Activated T-cell treated with anti-CD3 and anti-CD28 coated beads, Interleukin-2, amount 50 U/mL, for 48 hours (primary cell): ENCODE measurements around the gene TBC1D22A.

Source experiments
- DNase-seq, 2 experiments: peaks; one replicate each; pipeline ENCODE4 v3.0.0-alpha.2; 2020

TBC1D22A gene

GRCh38 chr22:46891382-46891951 lies 129.0 kb downstream of the TBC1D22A start:
- peak in 1 of 2 experiments; percentile 1 for DNase-seq

GRCh38 chr22:46892866-46893265 lies 130.4 kb downstream of the TBC1D22A start:
- no peak for DNase-seq

GRCh38 chr22:46893281-46894020 lies 131.0 kb downstream of the TBC1D22A start:
- DNase-seq, result no peak

GRCh38 chr22:46894081-46894671 lies 131.7 kb downstream of the TBC1D22A start:
- DNase-seq, result no peak

- no peak for DNase-seq
Measured at GRCh38 chr22:46894851-46895640, 132.6 kb downstream of the TBC1D22A start.

DNA sequence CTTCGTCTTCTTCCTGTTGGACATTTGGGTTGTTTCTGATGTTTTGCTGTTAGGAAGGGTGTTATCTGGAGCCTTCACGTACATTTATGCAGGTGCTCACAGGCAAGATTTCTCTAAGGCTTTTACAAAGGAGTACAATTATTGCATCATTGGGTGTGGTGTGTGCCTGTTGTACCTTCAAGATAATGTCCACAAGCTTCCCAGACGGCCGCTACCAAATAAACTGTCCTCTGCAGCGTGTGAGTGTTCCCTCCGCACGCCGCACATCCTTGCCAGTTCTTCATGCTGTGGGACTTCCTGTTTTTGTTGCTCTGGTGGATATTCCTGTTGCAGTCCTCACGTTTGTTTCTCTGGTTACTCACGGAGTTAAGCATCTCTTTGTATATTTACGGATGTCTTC lies 133.3 kb downstream of the TBC1D22A start:
- DNase-seq, result no peak

- no peak for DNase-seq
Measured at GRCh38 chr22:46896166-46896565, 133.7 kb downstream of the TBC1D22A start.

- no peak for DNase-seq
Measured at GRCh38 chr22:46896568-46897245, 134.3 kb downstream of the TBC1D22A start.

- no peak for DNase-seq
Measured at GRCh38 chr22:46897246-46897623, 134.8 kb downstream of the TBC1D22A start.

DNA sequence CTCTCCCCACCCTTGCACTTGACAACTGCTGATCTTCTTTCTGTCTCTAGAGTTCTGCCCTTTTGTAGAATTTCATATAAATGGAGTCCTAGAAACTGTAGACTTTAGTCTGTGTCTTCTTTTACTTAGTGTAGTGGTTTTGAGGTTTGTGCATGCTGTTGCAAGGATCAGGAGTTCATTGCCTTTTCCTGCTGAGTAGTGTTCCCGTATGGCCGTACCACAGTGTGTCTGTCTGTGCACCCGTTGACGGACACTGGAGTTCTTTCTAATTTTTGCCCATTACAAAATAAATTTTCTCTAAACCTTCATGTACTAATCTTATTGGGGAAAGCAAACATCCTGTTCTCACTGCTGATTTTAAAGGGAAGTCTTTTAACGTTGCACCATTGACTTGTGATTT lies 138.1 kb downstream of the TBC1D22A start:
- DNase-seq, result no peak

DNA sequence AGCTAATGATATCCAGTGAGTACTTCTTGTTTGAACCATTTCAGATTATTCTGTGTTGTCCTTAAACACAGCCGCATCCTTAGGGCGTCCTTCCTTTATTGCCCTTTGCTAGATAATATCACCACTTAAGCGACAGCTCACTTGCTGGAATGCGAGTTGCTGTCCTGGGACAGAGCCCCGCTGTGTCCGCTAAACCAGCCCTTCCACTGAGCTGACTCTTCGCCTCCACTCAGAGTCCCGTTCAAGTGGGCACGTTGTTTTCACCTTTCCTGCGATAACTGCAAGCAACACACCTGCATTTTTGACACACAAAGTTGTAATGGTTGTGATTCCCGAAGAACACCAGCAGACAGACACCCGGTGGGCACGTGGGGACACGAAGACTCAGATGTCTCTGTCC lies 140.0 kb downstream of the TBC1D22A start:
- no peak for DNase-seq

- DNase-seq, result no peak
Measured at GRCh38 chr22:46902998-46903916, 140.8 kb downstream of the TBC1D22A start.

GRCh38 chr22:46905415-46905814 lies 143.0 kb downstream of the TBC1D22A start:
- DNase-seq, result no peak

GRCh38 chr22:46905834-46906233 lies 143.4 kb downstream of the TBC1D22A start:
- DNase-seq, result no peak

DNA sequence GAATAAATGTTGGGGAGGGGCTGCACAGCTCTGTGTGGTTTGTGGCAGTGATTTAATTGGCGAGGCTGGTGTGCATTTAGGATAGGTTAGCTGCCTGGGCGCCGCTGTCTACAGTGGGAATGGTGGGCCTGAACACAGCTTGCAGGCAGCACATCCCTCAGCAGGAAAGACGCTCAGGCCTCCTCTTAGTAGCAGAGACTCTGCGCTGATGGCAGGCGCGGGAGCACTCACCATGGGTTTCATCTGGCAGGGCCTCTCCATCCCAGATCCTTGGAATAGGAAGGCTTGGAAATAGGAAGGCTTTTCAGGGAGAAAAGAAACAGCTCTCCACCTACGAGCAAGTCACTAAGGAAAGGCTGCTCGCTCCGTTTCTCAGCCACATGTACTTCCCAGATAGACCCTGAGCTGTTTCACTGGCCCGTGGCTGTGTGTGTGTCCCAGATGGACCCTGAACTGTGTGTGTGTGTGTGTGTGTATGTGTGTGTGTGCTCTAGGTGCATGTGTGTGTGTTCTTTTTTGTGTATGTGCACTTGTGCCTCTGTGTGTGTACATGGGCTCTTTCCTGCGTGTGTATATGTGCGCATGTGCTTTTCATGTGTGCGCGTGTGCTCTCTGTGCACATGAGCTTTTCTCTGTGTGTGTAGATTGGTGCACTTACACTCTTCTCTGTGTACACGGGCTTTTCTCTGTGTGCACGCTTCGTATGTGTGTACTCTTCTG lies 144.0 kb downstream of the TBC1D22A start:
- DNase-seq, result no peak

DNA sequence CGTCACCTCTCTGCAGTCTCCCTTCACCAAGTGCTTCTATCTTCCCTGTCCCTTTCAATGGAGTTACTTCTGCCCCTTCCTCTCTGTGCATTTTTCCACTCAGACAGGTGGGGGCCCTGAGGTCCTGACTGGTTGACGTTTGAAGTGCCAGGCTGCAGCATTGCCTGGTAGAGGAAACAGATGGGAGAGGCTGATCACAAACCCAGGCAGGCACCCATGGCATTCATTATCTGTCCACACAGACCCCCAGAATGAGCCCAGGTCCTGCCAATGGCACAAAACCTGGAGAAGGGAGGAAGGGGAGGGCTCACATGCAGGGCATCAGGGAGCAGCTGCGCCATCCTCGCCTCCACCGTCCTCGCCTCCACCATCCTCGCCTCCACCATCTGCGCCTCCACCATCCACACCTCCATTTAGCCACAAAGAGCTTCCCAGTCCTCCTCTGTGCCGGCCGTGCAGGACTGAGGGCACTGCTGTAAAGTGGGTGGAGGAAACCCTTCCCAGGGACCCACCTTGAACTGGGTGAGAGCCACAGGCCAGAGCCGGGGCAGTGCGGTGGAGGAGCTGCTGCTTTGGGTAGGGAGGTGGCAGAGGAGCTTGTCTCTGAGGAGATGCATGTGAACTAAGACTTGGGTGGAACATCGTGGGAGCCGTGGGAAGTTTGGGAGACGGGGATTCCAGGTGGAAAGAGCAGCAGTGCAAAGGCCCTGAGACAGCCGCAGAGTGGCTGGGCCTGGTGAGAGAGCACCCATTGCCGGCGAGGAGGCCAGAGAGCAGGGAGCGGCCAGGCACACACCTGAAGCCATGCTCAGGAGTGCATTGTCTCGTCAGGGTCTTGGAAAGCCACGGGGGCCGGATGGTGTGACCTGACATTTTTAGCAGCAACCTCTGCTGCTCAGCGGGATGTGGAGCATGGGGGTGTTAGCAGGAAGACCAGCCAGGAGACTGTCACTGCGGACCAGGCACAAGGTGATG lies 145.1 kb downstream of the TBC1D22A start:
- peak in 1 of 2 experiments; percentile 9 for DNase-seq

DNA sequence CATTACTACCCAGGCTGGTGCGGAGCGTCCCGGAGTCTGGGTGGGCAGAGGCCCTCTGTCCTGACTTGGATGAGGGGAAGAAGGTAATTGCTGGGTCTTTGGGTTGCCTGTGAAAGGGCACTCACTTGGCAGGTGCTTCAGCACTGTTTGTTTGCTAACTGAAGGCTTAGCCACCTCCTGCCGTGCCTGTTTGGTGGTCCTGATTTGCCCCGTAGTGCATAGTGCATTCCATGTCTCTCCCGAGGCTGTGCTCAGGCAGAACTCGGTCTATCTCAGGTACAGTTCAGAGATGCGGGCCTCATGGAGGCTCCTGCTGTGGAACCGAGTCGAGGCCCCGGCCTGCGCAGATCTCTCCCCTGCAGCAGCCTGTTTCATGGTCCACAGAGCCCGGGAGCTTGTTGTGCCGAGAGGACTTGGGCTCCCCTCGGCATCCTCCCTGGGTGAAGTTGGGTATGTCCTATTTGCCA lies 146.2 kb downstream of the TBC1D22A start:
- no peak for DNase-seq

- no peak for DNase-seq
Measured at GRCh38 chr22:46909237-46910030, 147.0 kb downstream of the TBC1D22A start.

- no peak for DNase-seq
Measured at GRCh38 chr22:46910624-46911023, 148.2 kb downstream of the TBC1D22A start.
